ENCODE data around the gene RTRAF.
A peak's percentile ranks its signal among the peaks of the same experiment; 100 is the strongest.

Gene RTRAF

GRCh38 chr14:51990488-51990887, 1.1 kb downstream of the RTRAF start:
- intact Hi-C loops (cut with DNase I): no loop called here
- no peak for DNase-seq

GRCh38 chr14:51993285-51993920, 4.1 kb downstream of the RTRAF start:
- intact Hi-C loops (cut with DNase I): no loop called here
- no peak for DNase-seq

GRCh38 chr14:51996148-51996746, 6.9 kb downstream of the RTRAF start:
- intact Hi-C loops (cut with DNase I): loop anchor here (1.0 to 5.0 kb wide), 2 partner anchors 76 to 135 kb away; no protein-coding TSS in a partner anchor
- DNase-seq: no peak

GRCh38 chr14:51998348-51998747, 9.0 kb downstream of the RTRAF start:
- no peak for DNase-seq
- intact Hi-C loops (cut with DNase I): loop anchor here (5.0 kb wide), 1 partner anchor 74 kb away; no protein-coding TSS in a partner anchor

DNA sequence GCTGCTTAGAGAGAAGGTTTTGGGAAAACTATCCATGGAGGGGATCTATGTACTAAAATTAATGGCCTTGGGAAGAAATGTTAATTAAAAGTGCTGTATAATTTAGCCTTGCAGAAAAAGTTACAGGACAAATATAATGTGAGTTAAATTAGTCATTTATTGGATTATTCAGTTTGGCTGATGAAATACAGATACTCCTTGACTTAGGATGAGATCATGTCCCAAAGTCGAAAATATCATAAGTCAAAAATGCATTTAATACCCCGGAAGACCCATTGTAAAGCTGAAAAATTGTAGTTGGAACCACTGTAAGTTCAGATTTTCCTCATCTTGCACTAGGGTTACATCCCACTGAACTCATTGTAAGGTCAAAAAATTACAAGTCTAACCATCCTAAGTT, 9.7 kb downstream of the RTRAF start:
- intact Hi-C loops (cut with DNase I): loop anchor here (5.0 kb wide), 1 partner anchor 73 kb away; no protein-coding TSS in a partner anchor
- no peak for DNase-seq

DNA sequence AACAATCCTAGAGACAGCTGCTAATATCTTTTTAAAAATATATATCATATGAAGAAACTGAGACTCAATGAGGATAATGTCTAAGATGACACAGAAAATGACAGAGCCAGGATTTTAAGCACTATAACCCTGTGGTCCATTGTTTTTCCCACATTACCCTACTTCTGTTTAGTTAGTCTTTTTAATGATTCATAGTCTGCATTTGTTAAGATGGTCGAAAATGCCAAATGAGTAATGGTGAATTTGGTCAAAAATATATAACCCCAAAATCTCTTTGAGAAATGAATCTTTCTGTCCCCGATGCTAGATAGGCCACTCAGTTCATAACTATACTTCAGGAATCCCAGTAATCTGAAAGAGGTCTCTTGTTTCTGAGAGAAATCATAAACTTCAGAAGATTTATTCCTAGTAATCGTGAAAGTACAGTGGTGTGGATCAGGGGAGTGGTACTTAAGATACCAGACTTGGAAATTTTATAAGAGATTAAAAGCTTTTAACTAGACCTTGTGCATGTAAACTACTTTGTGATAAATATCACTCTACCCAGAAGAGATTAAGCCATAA, 10.8 kb downstream of the RTRAF start:
- DNase-seq: no peak
- intact Hi-C loops (cut with DNase I): no loop called here

DNA sequence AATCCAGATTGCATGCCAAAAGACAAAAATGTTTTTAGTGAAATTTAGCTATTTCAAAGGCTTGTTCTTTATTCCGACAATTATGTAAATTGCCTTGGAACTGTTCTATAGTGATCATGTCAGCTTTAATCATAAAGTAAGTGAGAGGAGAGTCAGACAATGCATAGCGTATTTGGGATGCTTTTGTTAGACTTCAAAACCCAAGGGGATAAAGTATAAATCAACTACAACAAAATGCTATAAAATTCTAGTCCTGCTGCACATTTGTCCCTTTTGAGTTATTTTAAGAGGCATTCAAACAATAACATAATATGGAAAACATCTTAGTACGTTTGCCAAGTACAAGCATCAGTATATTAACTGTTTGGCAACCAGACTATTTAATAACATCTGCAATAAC, 11.3 kb downstream of the RTRAF start:
- intact Hi-C loops (cut with DNase I): no loop called here
- DNase-seq: no peak

DNA sequence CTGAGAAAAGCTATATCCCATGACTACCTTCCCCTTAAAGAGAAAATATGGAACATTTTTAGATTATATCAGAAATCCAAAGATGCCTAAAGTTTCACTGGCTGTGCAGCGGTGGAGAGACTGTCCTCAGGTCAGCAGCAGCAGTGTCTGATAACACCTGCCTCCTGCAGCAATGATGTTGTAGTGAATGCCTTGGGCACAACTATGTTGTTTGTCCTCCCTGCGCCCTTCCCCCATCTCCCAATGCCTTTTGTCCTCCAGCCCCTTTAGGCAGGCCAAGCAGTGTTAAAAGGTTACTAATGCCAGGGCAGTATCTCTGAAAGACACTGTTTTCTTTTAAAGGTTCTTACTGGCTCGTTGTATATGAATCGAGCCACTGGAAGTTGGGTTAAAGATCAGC, 13.2 kb downstream of the RTRAF start:
- intact Hi-C loops (cut with DNase I): no loop called here
- DNase-seq: no peak

DNA sequence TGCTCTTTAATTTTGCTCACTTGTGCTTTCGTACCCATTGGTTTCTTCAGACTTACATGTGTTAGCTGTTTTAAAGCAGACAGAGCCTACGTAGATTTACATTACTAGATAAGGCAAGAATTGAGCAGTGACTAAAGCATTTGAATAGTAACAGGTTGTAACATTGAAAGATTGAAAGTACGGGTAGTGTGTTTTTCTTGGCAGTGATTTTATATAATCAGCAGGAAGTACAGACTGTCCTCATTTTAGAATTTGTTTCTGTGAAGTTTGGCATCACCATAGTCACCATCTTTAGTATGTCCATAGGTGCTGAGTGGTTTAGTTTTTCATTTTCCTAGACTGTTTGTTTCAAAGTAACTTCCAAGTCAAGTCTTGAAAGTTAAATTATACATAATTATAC, 14.0 kb downstream of the RTRAF start:
- intact Hi-C loops (cut with DNase I): no loop called here
- no peak for DNase-seq

- DNase-seq: no peak
- intact Hi-C loops (cut with DNase I): no loop called here
Measured at GRCh38 chr14:52005625-52006024, 16.3 kb downstream of the RTRAF start.

GRCh38 chr14:52006361-52006760, 17.0 kb downstream of the RTRAF start:
- DNase-seq: no peak
- intact Hi-C loops (cut with DNase I): no loop called here

DNA sequence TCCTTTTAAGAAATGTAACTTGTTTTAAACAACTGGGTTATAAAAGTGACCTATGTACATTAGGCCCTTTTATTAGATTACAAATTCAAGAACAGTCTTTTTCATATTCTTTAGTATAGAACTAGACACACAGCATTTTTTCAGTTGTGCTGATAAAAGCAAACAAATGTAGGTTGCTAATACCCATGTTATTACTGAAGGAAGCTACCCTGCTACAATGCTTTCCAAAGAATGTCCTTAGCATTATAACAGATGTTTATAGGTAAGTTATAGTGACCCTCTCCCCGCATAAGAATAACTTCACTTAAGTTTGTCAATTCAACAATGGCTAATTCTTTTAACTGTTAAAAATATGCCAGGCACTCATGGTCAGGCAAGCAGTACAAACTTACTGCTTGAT, 17.9 kb downstream of the RTRAF start:
- DNase-seq: no peak
- intact Hi-C loops (cut with DNase I): no loop called here

DNA sequence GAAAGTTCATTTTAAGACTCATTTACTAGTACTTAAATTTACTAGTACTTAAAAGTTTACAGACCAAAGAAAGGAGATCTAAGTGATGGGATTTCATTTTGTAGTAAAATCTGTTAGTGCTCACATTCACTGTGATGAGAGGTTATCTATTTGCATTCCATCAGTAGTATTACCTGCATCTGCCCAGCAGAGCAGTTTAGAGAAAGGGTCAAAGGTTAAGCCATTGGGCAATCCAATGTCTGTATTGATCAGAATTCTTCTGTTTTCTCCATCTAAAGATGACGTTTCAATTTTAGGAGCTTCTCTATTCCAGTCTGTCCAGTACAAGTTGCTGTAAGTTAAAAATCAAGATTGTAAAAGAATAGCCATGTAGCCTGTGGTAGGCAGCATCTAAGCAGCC, 18.3 kb downstream of the RTRAF start:
- DNase-seq: no peak
- intact Hi-C loops (cut with DNase I): no loop called here

DNA sequence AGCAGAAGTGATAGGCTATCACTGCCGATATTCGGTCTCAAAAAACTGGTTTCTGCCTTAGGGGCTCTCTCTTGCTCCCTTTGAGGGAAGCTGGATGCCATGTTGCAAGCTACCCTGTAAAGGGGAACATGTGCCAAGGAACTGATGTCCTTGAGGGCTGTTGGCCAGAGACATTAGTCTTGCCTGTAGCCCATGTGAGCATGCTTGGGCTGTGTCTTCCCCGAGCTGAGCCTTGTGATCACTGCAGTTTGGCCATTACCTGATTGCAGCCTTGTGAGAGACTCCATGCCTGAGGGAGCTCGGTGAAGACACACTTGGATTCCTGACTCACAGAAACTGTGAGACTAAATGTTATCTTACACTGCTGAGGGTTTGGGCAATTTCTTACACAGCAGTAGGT, 18.8 kb downstream of the RTRAF start:
- intact Hi-C loops (cut with DNase I): no loop called here
- DNase-seq: no peak

DNA sequence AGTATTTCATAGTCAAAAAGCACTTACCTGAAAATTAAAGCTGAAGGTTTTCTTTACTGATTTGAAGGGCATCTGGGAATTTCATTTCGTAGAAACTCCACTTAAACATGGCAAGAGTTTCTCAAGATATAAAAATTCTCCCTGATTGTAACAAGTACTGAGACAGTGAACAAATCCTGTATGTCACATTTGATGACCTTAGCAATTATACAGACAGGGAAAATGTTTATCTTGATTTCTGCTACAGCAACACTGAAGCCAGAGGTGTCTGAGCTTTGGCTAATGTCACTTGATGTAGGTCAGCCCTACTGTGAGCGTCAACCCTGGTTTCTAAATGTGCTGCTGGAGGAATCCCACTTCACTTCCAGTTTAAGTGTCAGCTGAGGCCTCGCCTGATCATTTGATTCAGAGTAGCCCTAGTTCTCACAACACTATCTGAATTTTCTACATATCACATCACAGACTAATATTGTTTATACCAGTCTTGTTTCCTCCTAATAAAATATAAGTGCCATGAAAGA, 20.9 kb downstream of the RTRAF start:
- intact Hi-C loops (cut with DNase I): loop anchor here (5.0 kb wide), 1 partner anchor 57 kb away; the partner anchor contains the start of gene NID2

DNA sequence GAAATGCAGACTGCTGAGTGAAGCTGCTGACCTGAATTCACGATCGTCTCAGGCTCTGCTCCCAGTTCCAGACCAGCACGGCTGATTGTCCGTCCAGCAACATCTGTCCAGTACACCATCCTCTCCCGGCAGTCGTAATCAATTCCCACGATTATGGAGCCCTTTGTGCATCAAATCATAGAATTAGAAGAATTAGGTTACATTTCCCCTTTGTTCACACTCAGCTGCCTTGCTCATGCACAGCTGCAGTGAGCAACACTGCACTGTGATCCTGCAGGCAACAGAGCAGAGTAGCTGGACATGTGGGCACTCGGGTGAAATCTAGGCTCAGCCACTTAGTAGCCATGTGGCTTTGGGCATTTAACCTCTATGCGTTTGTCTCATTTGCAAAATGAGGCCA, 22.2 kb downstream of the RTRAF start:
- intact Hi-C loops (cut with DNase I): loop anchor here (5.0 kb wide), 1 partner anchor 56 kb away; the partner anchor contains the start of gene NID2

More for the DNA sequence above, 20.9 kb downstream of the RTRAF start:
- no peak for DNase-seq

GRCh38 chr14:52012635-52013034, 23.3 kb downstream of the RTRAF start:
- intact Hi-C loops (cut with DNase I): loop anchor here (5.0 kb wide), 1 partner anchor 55 kb away; the partner anchor contains the start of gene NID2
- DNase-seq: no peak

More for the DNA sequence above, 22.2 kb downstream of the RTRAF start:
- peak in 2 of 10 donors; percentile 41 to 90 for DNase-seq

DNA sequence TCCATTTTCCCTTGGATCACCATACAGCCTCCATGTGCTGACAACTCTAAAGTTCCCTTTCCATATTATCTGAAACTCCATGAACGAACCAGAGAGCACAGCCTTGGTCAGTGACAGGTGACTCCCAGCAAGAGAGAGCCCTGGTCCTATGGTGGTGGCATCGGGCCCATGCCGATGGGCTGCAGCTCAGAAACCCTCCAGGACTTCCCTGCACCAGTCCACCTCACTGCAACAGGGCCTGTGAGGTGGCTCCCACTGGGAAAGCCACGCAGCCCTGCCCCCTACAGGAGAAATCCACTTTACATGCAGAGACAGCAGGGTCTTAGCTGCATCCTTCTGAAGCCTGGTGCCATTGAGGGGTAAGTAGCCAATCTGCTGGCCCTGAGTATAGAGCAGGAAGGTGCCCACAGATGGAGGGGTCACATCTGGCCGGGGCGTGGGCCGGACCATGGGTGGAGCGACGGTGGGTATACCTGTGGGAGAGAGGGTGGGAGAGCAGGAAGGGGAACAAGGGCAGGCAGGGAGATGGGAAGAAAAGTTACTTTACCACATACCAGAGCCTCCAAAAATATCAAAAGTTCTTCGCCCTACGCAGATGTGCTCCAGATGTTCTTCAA, 24.7 kb downstream of the RTRAF start:
- intact Hi-C loops (cut with DNase I): loop anchor here (5.0 kb wide), 1 partner anchor 53 kb away; the partner anchor contains the start of gene NID2
- DNase-seq: peak in 5 of 10 donors; percentile 24 to 89 (median 61)

- peak in 8 of 10 donors; percentile 45 to 95 (median 60) for DNase-seq
- intact Hi-C loops (cut with DNase I): loop anchor here (5.0 kb wide), 1 partner anchor 53 kb away; the partner anchor contains the start of gene NID2
Measured at GRCh38 chr14:52014601-52015267, 25.4 kb downstream of the RTRAF start.

DNA sequence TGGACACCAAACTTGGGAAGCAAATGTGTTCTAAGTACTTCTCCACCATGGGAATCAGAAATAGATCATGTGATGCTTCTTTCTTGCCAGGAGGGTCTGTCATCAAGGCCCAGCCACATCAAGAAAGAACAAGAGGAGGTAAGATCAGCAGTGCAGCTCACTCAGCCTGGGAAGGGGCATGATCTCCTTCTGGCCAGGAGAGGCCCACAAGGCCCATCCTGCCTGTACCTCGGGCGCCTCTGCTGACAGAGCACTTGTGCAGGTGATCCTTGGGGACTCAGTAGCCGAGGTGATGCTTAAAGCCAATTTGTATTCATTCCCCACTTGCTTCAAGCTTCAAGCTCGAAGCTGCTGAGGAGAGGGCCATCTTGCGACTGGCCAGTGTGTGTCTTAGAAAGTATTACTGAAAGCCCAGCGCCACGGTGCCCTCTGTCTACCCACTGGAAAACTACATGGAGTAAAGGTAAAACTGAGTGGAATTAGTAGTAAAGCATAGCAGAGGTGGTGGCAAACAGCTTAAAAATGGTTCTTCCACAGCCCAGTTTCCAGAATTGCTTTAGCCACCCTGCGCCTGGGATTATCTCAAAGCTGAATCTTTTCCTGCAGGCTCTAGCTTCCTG, 26.2 kb downstream of the RTRAF start:
- intact Hi-C loops (cut with DNase I): no loop called here
- DNase-seq: peak in 9 of 10 donors; percentile 55 to 95 (median 66)

Data from posterior cingulate gyrus (tissue), 11 donors.